H1 (cell line): Measurements from ENCODE around the gene GOLIM4. TPM values are rescaled to one million over a fixed set of nuclear protein-coding genes. Genes with fewer than 3 reads are reported as not detected.

Experiments
- CTCF ChIA-PET: fragments of 300-600 bp; sonication (Branson Sonifier 250); formaldehyde crosslinking; loops from one replicate; lab custom pipeline; 2021; ENCODE audit not compliant: partially characterized antibody; lab: Charles Lee
- POLR2A ChIA-PET: fragments of 300-600 bp; sonication (Branson Sonifier 250); formaldehyde crosslinking; loops from one replicate; lab custom pipeline; 2021; ENCODE audit warnings: inconsistent platforms; ENCODE audit not compliant: partially characterized antibody; lab: Charles Lee
- DNase-seq, 2 experiments: peaks; one replicate each; pipeline versions ENCODE4 v3.0.0 to v3.0.0-alpha.2; 2010 to 2022; ENCODE audit warnings: low spot score in 2 of 2, low read depth in 1 of 2, mixed read lengths in 1 of 2
- FAIRE-seq: peaks from 2 replicates; lab custom pipeline; 2011; peaks lifted over from hg19 to GRCh38; lab: Jason Lieb, UNC
- H2AFZ ChIP-seq: 2 replicates; pipeline ENCODE4 v1.8.1; 2012; ENCODE audit warnings: low read length, inconsistent platforms
- H2AK5ac ChIP-seq: 2 replicates; pipeline ENCODE4 v1.6.1; 2013; ENCODE audit warnings: low read depth, low read length
- H2BK120ac ChIP-seq: replicated peaks from 2 replicates; pipeline ENCODE3; 2013; ENCODE audit warnings: low read depth, low read length, inconsistent platforms
- H2BK12ac ChIP-seq: 2 replicates; pipeline ENCODE4 v1.6.1; 2013; ENCODE audit warnings: low read depth, low read length
- H2BK15ac ChIP-seq: 2 replicates; pipeline ENCODE4 v1.6.1; 2013; ENCODE audit warnings: low read length
- H2BK20ac ChIP-seq: 2 replicates; pipeline ENCODE4 v1.6.1; 2013; ENCODE audit warnings: low read length
- H2BK5ac ChIP-seq: 2 replicates; pipeline ENCODE4 v1.6.1; 2013; ENCODE audit warnings: low read depth, low read length
- H3K14ac ChIP-seq: 2 replicates; pipeline ENCODE4 v1.6.1; 2013; ENCODE audit warnings: inconsistent platforms; ENCODE audit not compliant: insufficient read length
- H3K18ac ChIP-seq: 2 replicates; pipeline ENCODE4 v1.6.1; 2013; ENCODE audit warnings: low read length; ENCODE audit errors: extremely low read depth
- H3K23ac ChIP-seq: 2 replicates; pipeline ENCODE4 v1.6.1; 2013; ENCODE audit warnings: inconsistent platforms; ENCODE audit not compliant: insufficient read length
- H3K23me2 ChIP-seq: 2 replicates; pipeline ENCODE4 v1.6.1; 2013; ENCODE audit warnings: low read depth, low read length
- H3K27ac ChIP-seq: 2 replicates; pipeline ENCODE4 v1.6.1; 2011; ENCODE audit warnings: low read depth, low read length, inconsistent platforms
- H3K27me3 ChIP-seq, 4 experiments: replicated peaks in 1 of 4; 1 replicate in 1 of 4; 2 replicates in 3 of 4; pipeline versions ENCODE4 v1.6.1 to v1.8.1; 2011 to 2013; ENCODE audit warnings: low read length in 3 of 4, mild to moderate bottlenecking in 3 of 4, inconsistent platforms in 2 of 4, mixed read lengths in 2 of 4, moderate library complexity in 1 of 4; ENCODE audit not compliant: control insufficient read depth in 3 of 4, insufficient read depth in 3 of 4; ENCODE audit errors: extremely low read depth in 1 of 4
- H3K36me3 ChIP-seq, 4 experiments: 2 replicates each; pipeline versions ENCODE4 v1.6.1 to v1.8.1; 2011 to 2013; ENCODE audit warnings: mild to moderate bottlenecking in 4 of 4, low read length in 3 of 4, moderate library complexity in 2 of 4, control low read depth in 1 of 4, inconsistent platforms in 1 of 4; ENCODE audit not compliant: insufficient read depth in 4 of 4, control insufficient read depth in 2 of 4
- H3K4ac ChIP-seq: replicated peaks from 2 replicates; pipeline ENCODE3; 2013; ENCODE audit warnings: low read length, low read depth, mixed read lengths, inconsistent platforms; ENCODE audit not compliant: insufficient read length
- H3K4me1 ChIP-seq, 4 experiments: replicated peaks in 1 of 4; 1 replicate in 1 of 4; 2 replicates in 3 of 4; pipeline versions ENCODE4 v1.6.1 to v1.8.1; 2011 to 2013; ENCODE audit warnings: low read length in 3 of 4, inconsistent platforms in 2 of 4, mixed read lengths in 1 of 4; ENCODE audit not compliant: insufficient read depth in 4 of 4, control insufficient read depth in 3 of 4
- H3K4me2 ChIP-seq, 2 experiments: 2 replicates each; pipeline versions ENCODE4 v1.6.1 to v1.8.1; 2011 to 2013; ENCODE audit warnings: low read depth in 2 of 2, low read length in 2 of 2, control low read depth in 1 of 2, inconsistent platforms in 1 of 2, mild to moderate bottlenecking in 1 of 2; ENCODE audit not compliant: insufficient read depth in 1 of 2
- H3K4me3 ChIP-seq, 4 experiments: fragments of 200-600, 300-600 bp in 1 of 4; sonication (generic), shearing (Covaris generic), sonication (Bioruptor Twin) in 1 of 4; 2 replicates each; pipeline versions ENCODE4 v1.5.1 to v1.8.1; 2011 to 2016; ENCODE audit warnings: low read length in 4 of 4, low read depth in 3 of 4, control low read depth in 2 of 4, inconsistent platforms in 2 of 4, mild to moderate bottlenecking in 2 of 4, mixed read lengths in 1 of 4, moderate library complexity in 1 of 4; ENCODE audit not compliant: insufficient read depth in 2 of 4; ENCODE audit errors: extremely low read depth in 1 of 4
- H3K56ac ChIP-seq: replicated peaks from 2 replicates; pipeline ENCODE3; 2013; ENCODE audit warnings: low read depth, mild to moderate bottlenecking, mixed read lengths, low read length, inconsistent platforms; ENCODE audit not compliant: insufficient read length
- H3K79me1 ChIP-seq: 2 replicates; pipeline ENCODE4 v1.6.1; 2013; ENCODE audit warnings: low read depth, low read length, control low read depth
- H3K79me2 ChIP-seq, 2 experiments: 2 replicates each; pipeline versions ENCODE4 v1.6.1 to v1.8.1; 2012 to 2013; ENCODE audit warnings: low read length in 2 of 2, mild to moderate bottlenecking in 2 of 2, inconsistent platforms in 1 of 2; ENCODE audit not compliant: insufficient read depth in 2 of 2, control insufficient read depth in 1 of 2
- H3K9ac ChIP-seq, 4 experiments: replicated peaks in 1 of 4; 1 replicate in 1 of 4; 2 replicates in 3 of 4; pipeline versions ENCODE4 v1.6.1 to v1.8.1; 2011 to 2013; ENCODE audit warnings: low read depth in 3 of 4, low read length in 3 of 4, control low read depth in 2 of 4, mild to moderate bottlenecking in 2 of 4, moderate library complexity in 2 of 4, inconsistent platforms in 1 of 4; ENCODE audit errors: extremely low read depth in 1 of 4
- H3K9me3 ChIP-seq, 2 experiments: 2 replicates each; pipeline versions ENCODE4 v1.6.1 to v1.8.1; 2012 to 2013; ENCODE audit warnings: mild to moderate bottlenecking in 2 of 2, moderate library complexity in 2 of 2, control low read depth in 1 of 2, inconsistent platforms in 1 of 2, low read depth in 1 of 2, low read length in 1 of 2, mixed read lengths in 1 of 2; ENCODE audit not compliant: insufficient read depth in 2 of 2
- H4K20me1 ChIP-seq, 2 experiments: replicated peaks in 1 of 2; 2 replicates each; pipeline versions ENCODE3 to v1.8.1; 2011 to 2013; ENCODE audit warnings: inconsistent platforms in 2 of 2, low read length in 2 of 2, mild to moderate bottlenecking in 1 of 2; ENCODE audit not compliant: insufficient read depth in 2 of 2, control insufficient read depth in 1 of 2
- H4K5ac ChIP-seq: 2 replicates; pipeline ENCODE4 v1.6.1; 2013; ENCODE audit warnings: low read length, low read depth, mixed read lengths, inconsistent platforms; ENCODE audit not compliant: insufficient read length
- H4K8ac ChIP-seq: 2 replicates; pipeline ENCODE4 v1.8.0; 2013; ENCODE audit warnings: mild to moderate bottlenecking, moderate library complexity, low read length, inconsistent platforms; ENCODE audit not compliant: insufficient read depth; ENCODE audit errors: extremely low read depth
- H4K91ac ChIP-seq: replicated peaks from 2 replicates; pipeline ENCODE3; 2013; ENCODE audit warnings: low read length, mixed read lengths, inconsistent platforms; ENCODE audit not compliant: insufficient read length
- CHD2 ChIP-seq: IDR thresholded peaks from 2 replicates; pipeline ENCODE4 v1.6.1; 2012; ENCODE audit warnings: low read length, improper control_type of control experiment
- CREB1 ChIP-seq: IDR thresholded peaks from 2 replicates; pipeline ENCODE4 v1.6.1; 2012; ENCODE audit warnings: inconsistent platforms
- EZH2 ChIP-seq: fragments of 200-600 bp; sonication (generic); IDR thresholded peaks from 2 replicates; pipeline ENCODE4 v1.7.1; 2012; ENCODE audit warnings: low read depth, mild to moderate bottlenecking, moderate library complexity, low read length, inconsistent platforms; ENCODE audit not compliant: severe bottlenecking
- HDAC6 ChIP-seq: IDR thresholded peaks from one replicate; pipeline ENCODE4 v1.7.1; 2012; ENCODE audit warnings: low read depth, mild to moderate bottlenecking, inconsistent platforms, low read length, moderate library complexity
- NANOG ChIP-seq: IDR thresholded peaks from 2 replicates; pipeline ENCODE4 v1.6.1; 2011; ENCODE audit warnings: low read length, low read depth, mild to moderate bottlenecking, inconsistent platforms; ENCODE audit not compliant: insufficient read depth, poor library complexity, severe bottlenecking
- NRF1 ChIP-seq: IDR thresholded peaks from 2 replicates; pipeline ENCODE4 v1.6.1; 2011; ENCODE audit warnings: mild to moderate bottlenecking, low read depth, low read length, improper control_type of control experiment
- POLR2AphosphoS5 ChIP-seq: IDR thresholded peaks from 2 replicates; pipeline ENCODE4 v1.6.1; 2011; ENCODE audit warnings: low read depth, low read length
- POU5F1 ChIP-seq: IDR thresholded peaks from 2 replicates; pipeline ENCODE4 v1.6.1; 2011; ENCODE audit warnings: low read depth, mild to moderate bottlenecking, low read length, moderate library complexity
- RXRA ChIP-seq: IDR thresholded peaks from 2 replicates; pipeline ENCODE4 v1.6.1; 2011; ENCODE audit warnings: low read depth, mild to moderate bottlenecking, low read length, moderate library complexity; ENCODE audit not compliant: insufficient read depth
- YY1 ChIP-seq: IDR thresholded peaks from 2 replicates; pipeline ENCODE4 v1.6.1; 2011; ENCODE audit warnings: low read depth, mild to moderate bottlenecking, low read length
- ZNF274 ChIP-seq: IDR thresholded peaks from 2 replicates; pipeline ENCODE4 v1.7.0; 2012; ENCODE audit warnings: low read length, borderline replicate concordance; ENCODE audit errors: extremely low read depth
- WGBS, 2 experiments: shearing (Covaris generic) in 1 of 2; methylation state at CpG; one replicate each; pipeline versions ENCODE4 v1.1.6 to v1.1.7; 2013 to 2015; ENCODE audit warnings: low lambda C conversion rate in 2 of 2, mixed read lengths in 2 of 2, inconsistent platforms in 1 of 2, low coverage in 1 of 2, missing lambda C conversion rate in 1 of 2; ENCODE audit not compliant: insufficient replicate concordance in 2 of 2, insufficient coverage in 1 of 2, insufficient read length in 1 of 2; ENCODE audit errors: extremely low coverage in 1 of 2, missing lambda C conversion rate in 1 of 2; 5-methylcytosine and 5-hydroxymethylcytosine counted together
- polyA plus RNA-seq, 7 experiments: library from polyadenylated mRNA; depleted of rRNA in 3 of 7; stranded (reverse) in 5 of 7; unstranded in 2 of 7; fragments of >200 nt in 5 of 7; fragments of 200-250 nt in 2 of 7; gene quantifications; 1 replicate in 5 of 7; 2 replicates in 1 of 7; 4 replicates in 1 of 7; pipeline versions ENCODE4 v1.2.1 to v1.2.3, GENCODE V29; 2011 to 2013; ENCODE audit warnings: missing spikeins in 2 of 7, mixed read lengths in 2 of 7
- total RNA-seq: library from RNA; stranded (reverse); fragmentation: NEBNext Ultra II Directional; extraction: Animal tissue kit (Norgen Biotek cat#: 25700); gene quantifications from 2 replicates; pipeline ENCODE4 v1.2.1, GENCODE V29; 2021
- TF ChIP-seq, protein P1 (sequence below), 3 experiments: IDR thresholded peaks; 1 replicate in 2 of 3; 2 replicates in 1 of 3; pipeline versions ENCODE4 v1.5.1 to v1.6.1; 2011; ENCODE audit warnings: low read length in 3 of 3, mild to moderate bottlenecking in 3 of 3, inconsistent platforms in 2 of 3, low read depth in 1 of 3, moderate library complexity in 1 of 3; ENCODE audit not compliant: insufficient read depth in 1 of 3; ENCODE audit errors: control extremely low read depth in 1 of 3

The GOLIM4 gene
- total and polyA plus RNA-seq, 2 of the 8 experiments (the other 6 are each of a cell fraction or from before 2014, with no cell fraction given): 5.6 to 29.7 TPM

DNA sequence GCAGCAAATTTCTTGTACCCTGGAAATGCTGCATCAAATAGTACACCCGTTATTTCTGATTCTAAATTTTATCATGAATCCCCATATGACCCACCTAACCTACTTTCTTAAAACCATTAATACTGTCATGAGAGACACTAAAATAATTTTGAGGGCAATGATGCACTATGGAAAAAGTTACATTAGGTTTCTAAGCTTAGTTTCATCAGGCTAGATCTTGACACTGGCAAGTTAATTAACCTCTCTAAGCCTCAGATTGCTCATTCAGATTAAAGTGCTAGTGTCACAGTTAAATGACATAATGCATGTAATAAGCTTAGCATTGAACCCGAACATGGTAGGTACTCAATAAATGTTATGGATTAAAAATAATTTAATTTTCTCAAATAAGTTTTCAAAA, 8.2 kb downstream of the GOLIM4 start:
- Histone ChIP-seq H3K27me3 (no peaks in the 10 kb centered on the region), H3K23ac (no peak overlapping the region), H2BK12ac (no peak overlapping the region), H3K14ac (no peak overlapping the region), H2BK15ac (no peak overlapping the region), H3K9me3 (no peaks in the 10 kb centered on the region), H3K4ac (no peak overlapping the region), H2AK5ac (no peak overlapping the region), H3K36me3 (no peaks in the 10 kb centered on the region), H4K20me1 (no peaks in the 10 kb centered on the region), H4K8ac (no peak overlapping the region), H2AFZ (no peak overlapping the region), H3K4me2 (no peak overlapping the region), H2BK5ac (no peak overlapping the region), H4K91ac (no peak overlapping the region), H3K9ac (no peak overlapping the region), H3K4me3 (no peak overlapping the region), H4K5ac (no peak overlapping the region), H2BK120ac (no peak overlapping the region), H2BK20ac (no peak overlapping the region), H3K4me1 (peaks cover 0 to 3% (median 2%) of the 10 kb centered on the region in 4 experiments; a peak in 2 of 7 replicates), H3K56ac (no peak overlapping the region), H3K23me2 (no peaks in the 10 kb centered on the region), H3K27ac (no peak overlapping the region), H3K18ac (no peak overlapping the region), H3K79me1 (no peaks in the 10 kb centered on the region), H3K79me2 (peaks cover 3 to 95% of the 10 kb centered on the region in 2 experiments; a peak in 3 of 4 replicates)
- CTCF ChIA-PET: interaction anchor here (0.7 to 3.5 kb wide), 17 partner anchors 8 to 640 kb away, joined by 3 to 16 read pairs (median 5); partner anchors contain the start of gene GOLIM4
- no peak for FAIRE-seq
- POLR2A ChIA-PET: interaction anchor here (1.5 kb wide), 1 partner anchor 9 kb away, joined by 3 read pairs; the partner anchor contains the start of gene GOLIM4
- WGBS, 2 experiments: 91% methylated on average over 2 of the region's 2 CpGs; no CpG with 5 or more reads in 1 of the 2 experiments
- no peak for DNase-seq
- TF ChIP-seq POLR2AphosphoS5: no peak
- no peak for TF ChIP-seq HDAC6
- no peak for TF ChIP-seq RXRA
- no peak for TF ChIP-seq CHD2
- TF ChIP-seq POU5F1: no peak
- TF ChIP-seq EZH2: no peak
- TF ChIP-seq YY1: no peak
- TF ChIP-seq NRF1: no peak
- no peak for TF ChIP-seq ZNF274
- TF ChIP-seq CREB1: no peak
- no peak for TF ChIP-seq NANOG
- TF ChIP-seq, protein P1, sequence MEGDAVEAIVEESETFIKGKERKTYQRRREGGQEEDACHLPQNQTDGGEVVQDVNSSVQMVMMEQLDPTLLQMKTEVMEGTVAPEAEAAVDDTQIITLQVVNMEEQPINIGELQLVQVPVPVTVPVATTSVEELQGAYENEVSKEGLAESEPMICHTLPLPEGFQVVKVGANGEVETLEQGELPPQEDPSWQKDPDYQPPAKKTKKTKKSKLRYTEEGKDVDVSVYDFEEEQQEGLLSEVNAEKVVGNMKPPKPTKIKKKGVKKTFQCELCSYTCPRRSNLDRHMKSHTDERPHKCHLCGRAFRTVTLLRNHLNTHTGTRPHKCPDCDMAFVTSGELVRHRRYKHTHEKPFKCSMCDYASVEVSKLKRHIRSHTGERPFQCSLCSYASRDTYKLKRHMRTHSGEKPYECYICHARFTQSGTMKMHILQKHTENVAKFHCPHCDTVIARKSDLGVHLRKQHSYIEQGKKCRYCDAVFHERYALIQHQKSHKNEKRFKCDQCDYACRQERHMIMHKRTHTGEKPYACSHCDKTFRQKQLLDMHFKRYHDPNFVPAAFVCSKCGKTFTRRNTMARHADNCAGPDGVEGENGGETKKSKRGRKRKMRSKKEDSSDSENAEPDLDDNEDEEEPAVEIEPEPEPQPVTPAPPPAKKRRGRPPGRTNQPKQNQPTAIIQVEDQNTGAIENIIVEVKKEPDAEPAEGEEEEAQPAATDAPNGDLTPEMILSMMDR (IDR thresholded peaks at IDR 0.05; ENCODE audit: control extremely low read depth in 1 of 3, insufficient read depth in 1 of 3, low read depth in 1 of 3, low read length in 3 of 3): no peak
